CD4-positive, CD25-positive, alpha-beta regulatory T cell (primary cell): Measurements from ENCODE around the gene TCP1. TPM values are rescaled to one million over a fixed set of nuclear protein-coding genes. Genes with fewer than 3 reads are reported as not detected.
A peak's percentile ranks its signal among the peaks of the same experiment; 100 is the strongest.
"Not testable (repeated sequence)": the region's sequence is repeated elsewhere in the genome, so short reads cannot be mapped to it uniquely, and the experiment has no call there.

ENCODE experiments used
- ATAC-seq, 2 donors: fragments of 150-1000 bp; cut with Tn5 transposase; one replicate each; pipeline ENCODE4 v1.10.0; 2021; ENCODE audit warnings: low read depth in 2 of 2, moderate number of reproducible peaks in 2 of 2, moderate library complexity in 1 of 2
- DNase-seq, 3 donors: peaks; one replicate each; pipeline versions ENCODE4 v3.0.0 to v3.0.0-alpha.2; 2012 to 2022; ENCODE audit warnings: mixed read lengths in 1 of 3
- H3K27ac ChIP-seq: one replicate; pipeline ENCODE4 v1.7.0; 2013; ENCODE audit warnings: mild to moderate bottlenecking, low read length; ENCODE audit not compliant: insufficient read depth, poor library complexity, severe bottlenecking
- H3K27me3 ChIP-seq: one replicate; pipeline ENCODE4 v1.7.0; 2013; ENCODE audit warnings: low read length; ENCODE audit not compliant: control insufficient read depth, insufficient read depth
- H3K36me3 ChIP-seq: one replicate; pipeline ENCODE4 v1.7.0; 2013; ENCODE audit warnings: mild to moderate bottlenecking, low read length, moderate library complexity; ENCODE audit not compliant: control insufficient read depth, insufficient read depth
- H3K4me1 ChIP-seq: 2 replicates; pipeline ENCODE4 v1.7.0; 2013; ENCODE audit warnings: mild to moderate bottlenecking, low read length; ENCODE audit not compliant: insufficient read depth, control insufficient read depth, poor library complexity, severe bottlenecking
- H3K4me3 ChIP-seq: one replicate; pipeline ENCODE4 v1.7.0; 2013; ENCODE audit warnings: low read depth, mild to moderate bottlenecking, low read length, moderate library complexity
- H3K9me3 ChIP-seq, 2 experiments: 1 replicate in 1 of 2; 2 replicates in 1 of 2; pipeline ENCODE4 v1.7.0; 2013; ENCODE audit warnings: low read length in 2 of 2, mild to moderate bottlenecking in 1 of 2, moderate library complexity in 1 of 2; ENCODE audit not compliant: control insufficient read depth in 2 of 2
- H3K27ac Mint-ChIP-seq, 3 donors: one replicate each; pipeline ENCODE4 v1.8.0; 2020 to 2022; ENCODE audit warnings: mild to moderate bottlenecking in 3 of 3, mixed read lengths in 3 of 3, moderate library complexity in 2 of 3
- H3K27me3 Mint-ChIP-seq: one replicate; pipeline ENCODE4 v1.8.0; 2022; ENCODE audit warnings: mild to moderate bottlenecking, mixed read lengths
- H3K36me3 Mint-ChIP-seq: one replicate; pipeline ENCODE4 v1.8.0; 2020; ENCODE audit warnings: mixed read lengths
- H3K4me1 Mint-ChIP-seq, 4 donors: one replicate each; pipeline ENCODE4 v1.8.0; 2020 to 2022; ENCODE audit warnings: mixed read lengths in 4 of 4, mild to moderate bottlenecking in 1 of 4
- H3K4me3 Mint-ChIP-seq, 4 donors: one replicate each; pipeline ENCODE4 v1.8.0; 2020 to 2022; ENCODE audit warnings: mild to moderate bottlenecking in 4 of 4, mixed read lengths in 4 of 4, moderate library complexity in 3 of 4
- H3K9me3 Mint-ChIP-seq, 7 donors: one replicate each; pipeline ENCODE4 v1.8.0; 2020 to 2022; ENCODE audit warnings: mixed read lengths in 7 of 7, mild to moderate bottlenecking in 3 of 7, moderate library complexity in 2 of 7
- polyA plus RNA-seq, 4 donors: library from polyadenylated mRNA; unstranded; fragments of 300-500 nt; fragmentation: Illumina TruSeq; gene quantifications; one replicate each; pipeline ENCODE4 v1.2.3, GENCODE V29; 2021
- total RNA-seq: library from RNA; stranded (reverse); gene quantifications from one replicate; pipeline ENCODE4 v1.2.3, GENCODE V29; 2022

The TCP1 gene
- total and polyA plus RNA-seq, 5 donors from 2014 or later, result 83.6 to 205 (median 108) TPM

- no peak overlapping the region for H3K27ac ChIP-seq
- no peak for ATAC-seq
- no peak overlapping the region for H3K4me3 ChIP-seq
- H3K9me3 ChIP-seq, result no peaks in the 10 kb centered on the region
- Mint-ChIP-seq H3K9me3 (no peaks in the 10 kb centered on the region), H3K4me1 (peaks cover 0 to 15% (median 6%) of the 10 kb centered on the region in 4 donors), H3K27ac (no peak overlapping the region), H3K27me3 (no peaks in the 10 kb centered on the region), H3K36me3 (peaks cover 25% of the 10 kb centered on the region), H3K4me3 (no peak overlapping the region)
- peaks cover 30% of the 10 kb centered on the region for H3K36me3 ChIP-seq
- no peaks in the 10 kb centered on the region for H3K4me1 ChIP-seq
- DNase-seq, result no peak
- H3K27me3 ChIP-seq, result no peaks in the 10 kb centered on the region
Observed at GRCh38 chr6:159801935-159802334, 12.5 kb upstream of the TCP1 start.

- Histone ChIP-seq H3K9me3 (no peaks in the 10 kb centered on the region), H3K4me3 (no peak within 1 kb of the TSS), H3K36me3 (peaks cover 38% of the 10 kb centered on the region), H3K27me3 (no peaks in the 10 kb centered on the region), H3K4me1 (no peaks in the 10 kb centered on the region), H3K27ac (no peak within 1 kb of the TSS)
- peaks cover 0 to 18% (median 12%) of the 10 kb centered on the region in 4 donors for H3K4me1 Mint-ChIP-seq
- no peaks in the 10 kb centered on the region for H3K27me3 Mint-ChIP-seq
- peaks cover 25% of the 10 kb centered on the region for H3K36me3 Mint-ChIP-seq
- DNase-seq (no peak), ATAC-seq (no peak)
- H3K27ac Mint-ChIP-seq, result peak within 1 kb of the TSS in 1 of 3 donors; percentile 86
- H3K4me3 Mint-ChIP-seq, result no peak within 1 kb of the TSS
- H3K9me3 Mint-ChIP-seq, result no peaks in the 10 kb centered on the region
Observed at GRCh38 chr6:159800141-159800865, 10.9 kb upstream of the TCP1 start, which contains the start of gene PNLDC1. Gene PNLDC1 (plus strand): TSS chr6:159800276. CDS start chr6:159800308, 32 bp downstream.

GRCh38 chr6:159797554-159797953 is 8.2 kb upstream of the TCP1 start:
- no peaks in the 10 kb centered on the region for H3K27me3 Mint-ChIP-seq
- H3K9me3 Mint-ChIP-seq, result no peaks in the 10 kb centered on the region
- no peak for DNase-seq
- no peak for ATAC-seq
- no peaks in the 10 kb centered on the region for H3K9me3 ChIP-seq
- peaks cover 9 to 36% (median 19%) of the 10 kb centered on the region in 4 donors for H3K4me1 Mint-ChIP-seq
- peaks cover 33% of the 10 kb centered on the region for H3K36me3 Mint-ChIP-seq
- peak overlapping the region in 1 of 3 donors; percentile 44 for H3K27ac Mint-ChIP-seq
- no peak overlapping the region for H3K27ac ChIP-seq
- peaks cover under 1% of the 10 kb centered on the region for H3K4me1 ChIP-seq
- H3K4me3 ChIP-seq, result no peak overlapping the region
- no peak overlapping the region for H3K4me3 Mint-ChIP-seq
- peaks cover 48% of the 10 kb centered on the region for H3K36me3 ChIP-seq
- H3K27me3 ChIP-seq, result no peaks in the 10 kb centered on the region

GRCh38 chr6:159794976-159795375 is 5.6 kb upstream of the TCP1 start:
- not testable (repeated sequence) for H3K4me3 Mint-ChIP-seq, H3K27ac ChIP-seq, H3K4me3 ChIP-seq, H3K9me3 Mint-ChIP-seq, H3K9me3 ChIP-seq, H3K27ac Mint-ChIP-seq, DNase-seq, H3K27me3 ChIP-seq, H3K27me3 Mint-ChIP-seq, ATAC-seq
- H3K36me3 ChIP-seq, result peaks cover 50% of the 10 kb centered on the region
- H3K36me3 Mint-ChIP-seq, result peaks cover 37% of the 10 kb centered on the region
- peaks cover 19 to 60% (median 35%) of the 10 kb centered on the region in 4 donors for H3K4me1 Mint-ChIP-seq
- H3K4me1 ChIP-seq, result peaks cover 19% of the 10 kb centered on the region

GRCh38 chr6:159790956-159791598 is 1.7 kb upstream of the TCP1 start:
- Mint-ChIP-seq H3K4me3 (peak overlapping the region; percentile 95 to 100 (median 99)), H3K27me3 (peaks cover 8% of the 10 kb centered on the region), H3K27ac (peak overlapping the region; percentile 94 to 99 (median 99)), H3K36me3 (peaks cover 28% of the 10 kb centered on the region), H3K4me1 (peaks cover 11 to 74% (median 47%) of the 10 kb centered on the region in 4 donors), H3K9me3 (no peaks in the 10 kb centered on the region)
- Histone ChIP-seq H3K4me1 (peaks cover 29% of the 10 kb centered on the region), H3K4me3 (peak overlapping the region; percentile 87), H3K27ac (peak overlapping the region; percentile 97), H3K27me3 (no peaks in the 10 kb centered on the region), H3K36me3 (peaks cover 30% of the 10 kb centered on the region), H3K9me3 (no peaks in the 10 kb centered on the region)
- ATAC-seq, result no peak
- peak in 2 of 3 donors; percentile 6 to 41 for DNase-seq

- H3K4me1 Mint-ChIP-seq, result peaks cover 11 to 75% (median 51%) of the 10 kb centered on the region in 4 donors
- H3K36me3 Mint-ChIP-seq, result peaks cover 33% of the 10 kb centered on the region
- peaks cover 29% of the 10 kb centered on the region for H3K4me1 ChIP-seq
Observed at GRCh38 chr6:159790149-159790955, 950 bp upstream of the TCP1 start, which contains the start of gene MRPL18. Gene MRPL18 (plus strand): TSS chr6:159790467. CDS start chr6:159790588, 121 bp downstream.

GRCh38 chr6:159788753-159789376 is 537 bp downstream of the TCP1 start:
- Histone ChIP-seq H3K27ac (peak overlapping the region; percentile 97), H3K27me3 (no peaks in the 10 kb centered on the region), H3K36me3 (peaks cover 46% of the 10 kb centered on the region), H3K9me3 (no peaks in the 10 kb centered on the region), H3K4me3 (peak overlapping the region; percentile 87), H3K4me1 (peaks cover 29% of the 10 kb centered on the region)
- Mint-ChIP-seq H3K9me3 (no peaks in the 10 kb centered on the region), H3K4me1 (peaks cover 11 to 71% (median 48%) of the 10 kb centered on the region in 4 donors), H3K4me3 (peak overlapping the region; percentile 95 to 100 (median 99)), H3K36me3 (peaks cover 35% of the 10 kb centered on the region), H3K27ac (peak overlapping the region; percentile 92 to 99 (median 94)), H3K27me3 (peaks cover 8% of the 10 kb centered on the region)
- no peak for ATAC-seq
- peak in 2 of 3 donors; percentile 16 to 45 for DNase-seq

More at GRCh38 chr6:159790149-159790955, 950 bp upstream of the TCP1 start, which contains the start of gene MRPL18:
- ATAC-seq (peak; percentile 86 to 87), DNase-seq (peak; percentile 86 to 98 (median 89))
- H3K4me3 ChIP-seq, result peak within 1 kb of the TSS; percentile 87
- H3K9me3 Mint-ChIP-seq, result no peaks in the 10 kb centered on the region
- H3K4me3 Mint-ChIP-seq, result peak within 1 kb of the TSS; percentile 95 to 100 (median 99)
- peaks cover 8% of the 10 kb centered on the region for H3K27me3 Mint-ChIP-seq
- peak within 1 kb of the TSS; percentile 97 for H3K27ac ChIP-seq
- H3K27ac Mint-ChIP-seq, result peak within 1 kb of the TSS; percentile 94 to 99 (median 99)
- H3K27me3 ChIP-seq, result no peaks in the 10 kb centered on the region
- H3K36me3 ChIP-seq, result peaks cover 37% of the 10 kb centered on the region
- no peaks in the 10 kb centered on the region for H3K9me3 ChIP-seq
